A673 (cell line): ENCODE measurements around the gene MARK1. TPM values are rescaled to one million over a fixed set of nuclear protein-coding genes. Genes with fewer than 3 reads are reported as not detected.

Experiments
- BruUV-seq: library from RNA; stranded (reverse); fragments of 400-500 nt; replicated peaks from 2 replicates; lab custom pipeline; 2021; lab: Mats Ljungman, UMichigan
- CTCF ChIA-PET: fragments of 300-600 bp; sonication (Branson Sonifier 250); formaldehyde crosslinking; loops from one replicate; lab custom pipeline; 2022; ENCODE audit warnings: antibody characterized with exemption; lab: Charles Lee
- POLR2A ChIA-PET: fragments of 300-600 bp; sonication (Branson Sonifier 250); formaldehyde crosslinking; loops from one replicate; lab custom pipeline; 2022; ENCODE audit warnings: antibody characterized with exemption; ENCODE audit not compliant: low non-redundant PET; lab: Charles Lee
- DNase-seq: peaks from one replicate; pipeline ENCODE4 v3.0.0-alpha.2; 2015; ENCODE audit warnings: low spot score
- H3K27ac ChIP-seq: fragments of 200-600 bp; sonication (generic); 2 replicates; pipeline ENCODE4 v1.5.1; 2016; ENCODE audit warnings: mixed run types, low read depth, mild to moderate bottlenecking, mixed read lengths, antibody characterized with exemption, low read length; ENCODE audit not compliant: poor library complexity, severe bottlenecking
- H3K27me3 ChIP-seq: fragments of 200-600 bp; sonication (generic); replicated peaks from 2 replicates; pipeline ENCODE4 v1.6.1; 2017; ENCODE audit warnings: mixed run types, low read depth, mild to moderate bottlenecking, mixed read lengths, antibody characterized with exemption, low read length; ENCODE audit not compliant: insufficient read depth, poor library complexity
- H3K36me3 ChIP-seq: fragments of 200-600 bp; sonication (generic); 2 replicates; pipeline ENCODE4 v1.6.1; 2016; ENCODE audit warnings: mixed run types, mild to moderate bottlenecking, mixed read lengths, antibody characterized with exemption, low read length; ENCODE audit not compliant: insufficient read depth, poor library complexity, severe bottlenecking
- H3K4me1 ChIP-seq: fragments of 200-600 bp; sonication (generic); 2 replicates; pipeline ENCODE4 v1.6.1; 2017; ENCODE audit warnings: mixed run types, mild to moderate bottlenecking, mixed read lengths, antibody characterized with exemption, low read length; ENCODE audit not compliant: insufficient read depth, poor library complexity, severe bottlenecking
- H3K4me3 ChIP-seq: fragments of 200-600 bp; sonication (generic); 2 replicates; pipeline ENCODE4 v1.5.1; 2016; ENCODE audit warnings: low read depth, mixed run types, mild to moderate bottlenecking, mixed read lengths, low read length; ENCODE audit not compliant: poor library complexity, severe bottlenecking
- H3K9me3 ChIP-seq: fragments of 200-600 bp; sonication (generic); 2 replicates; pipeline ENCODE4 v1.6.1; 2016; ENCODE audit warnings: mixed run types, low read depth, mild to moderate bottlenecking, mixed read lengths, antibody characterized with exemption, low read length; ENCODE audit not compliant: poor library complexity, severe bottlenecking
- CTCF ChIP-seq: fragments of 300-800, 200-600 bp; sonication (generic); conservative IDR thresholded peaks from 2 replicates; pipeline ENCODE4 v1.5.1; 2017; ENCODE audit warnings: low read depth, mild to moderate bottlenecking, antibody characterized with exemption, low read length, moderate library complexity, mixed read lengths
- EZH2 ChIP-seq: fragments of 200-600 bp; sonication (generic); IDR thresholded peaks from 2 replicates; pipeline ENCODE4 v1.6.1; 2017; ENCODE audit warnings: borderline replicate concordance, low read depth, mild to moderate bottlenecking, mixed read lengths, antibody characterized with exemption, low read length; ENCODE audit not compliant: poor library complexity, severe bottlenecking
- intact Hi-C: fragments of 100-400 bp; cut with micrococcal nuclease; formaldehyde crosslinking; loops from one replicate; pipeline ENCODE4 v1.10.0; 2022; ENCODE audit not compliant: unreplicated experiment
- total RNA-seq: library from RNA; stranded (reverse); gene quantifications from 2 replicates; pipeline ENCODE4 v1.2.3, GENCODE V29; 2021

The MARK1 gene
- total RNA-seq, 1 experiment from 2014 or later = 5.1 TPM

GRCh38 chr1:220703305-220703704 is 175.4 kb downstream of the MARK1 start:
- no peaks in the 10 kb centered on the region for H3K27me3 ChIP-seq
- no TSS peak for BruUV-seq
- H3K27ac ChIP-seq = no peak overlapping the region
- no peak overlapping the region for H3K4me3 ChIP-seq
- no peaks in the 10 kb centered on the region for H3K9me3 ChIP-seq
- TF ChIP-seq CTCF (no peak), EZH2 (no peak)
- no peak for DNase-seq
- H3K36me3 ChIP-seq = no peaks in the 10 kb centered on the region
- POLR2A ChIA-PET = no interaction called here
- CTCF ChIA-PET = no interaction called here
- H3K4me1 ChIP-seq = no peaks in the 10 kb centered on the region
- intact Hi-C loops = no loop called here

- ChIA-PET POLR2A (no interaction called here), CTCF (no interaction called here)
- H3K4me3 ChIP-seq = no peak overlapping the region
- intact Hi-C loops = no loop called here
- no peaks in the 10 kb centered on the region for H3K27me3 ChIP-seq
- H3K36me3 ChIP-seq = no peaks in the 10 kb centered on the region
- TF ChIP-seq CTCF = no peak
- no peak for TF ChIP-seq EZH2
- no TSS peak for BruUV-seq
- H3K4me1 ChIP-seq = no peaks in the 10 kb centered on the region
- no peak for DNase-seq
- no peak overlapping the region for H3K27ac ChIP-seq
- H3K9me3 ChIP-seq = no peaks in the 10 kb centered on the region
Observed at GRCh38 chr1:220705782-220706181, 177.8 kb downstream of the MARK1 start.

DNA sequence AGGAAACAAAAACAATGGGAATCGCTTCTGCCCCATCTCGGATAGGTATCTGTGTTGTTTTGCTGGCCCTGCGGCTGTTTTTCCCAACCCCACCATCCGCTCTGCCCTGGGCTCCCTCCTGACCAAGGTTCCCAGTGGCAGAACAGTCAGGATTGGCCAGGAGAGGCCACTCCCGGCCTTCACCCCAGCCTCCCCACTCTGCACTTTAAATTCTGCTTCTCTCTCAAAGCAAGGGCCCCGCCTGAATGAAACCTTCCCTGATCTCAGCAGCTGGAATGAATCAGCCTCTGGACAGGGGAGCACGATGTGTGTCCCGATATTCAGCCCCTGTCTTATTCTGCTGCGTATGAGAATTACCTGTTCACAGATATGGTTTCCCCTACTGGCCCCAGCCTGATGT is 178.5 kb downstream of the MARK1 start:
- BruUV-seq = no TSS peak
- DNase-seq = no peak
- no peaks in the 10 kb centered on the region for H3K36me3 ChIP-seq
- H3K4me1 ChIP-seq = no peaks in the 10 kb centered on the region
- intact Hi-C loops = no loop called here
- ChIA-PET POLR2A (no interaction called here), CTCF (no interaction called here)
- TF ChIP-seq CTCF = no peak
- no peak for TF ChIP-seq EZH2
- no peaks in the 10 kb centered on the region for H3K9me3 ChIP-seq
- H3K4me3 ChIP-seq = no peak overlapping the region
- H3K27me3 ChIP-seq = no peaks in the 10 kb centered on the region
- no peak overlapping the region for H3K27ac ChIP-seq
